AML-193 (cell line): Measurements from ENCODE around the gene GSDMA.

ENCODE experiments used
- DNase-seq, 2 experiments: peaks; one replicate each; lab custom pipeline; 2025; lab: John Stamatoyannopoulos, UW

GSDMA gene, protein sequence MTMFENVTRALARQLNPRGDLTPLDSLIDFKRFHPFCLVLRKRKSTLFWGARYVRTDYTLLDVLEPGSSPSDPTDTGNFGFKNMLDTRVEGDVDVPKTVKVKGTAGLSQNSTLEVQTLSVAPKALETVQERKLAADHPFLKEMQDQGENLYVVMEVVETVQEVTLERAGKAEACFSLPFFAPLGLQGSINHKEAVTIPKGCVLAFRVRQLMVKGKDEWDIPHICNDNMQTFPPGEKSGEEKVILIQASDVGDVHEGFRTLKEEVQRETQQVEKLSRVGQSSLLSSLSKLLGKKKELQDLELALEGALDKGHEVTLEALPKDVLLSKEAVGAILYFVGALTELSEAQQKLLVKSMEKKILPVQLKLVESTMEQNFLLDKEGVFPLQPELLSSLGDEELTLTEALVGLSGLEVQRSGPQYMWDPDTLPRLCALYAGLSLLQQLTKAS

DNA sequence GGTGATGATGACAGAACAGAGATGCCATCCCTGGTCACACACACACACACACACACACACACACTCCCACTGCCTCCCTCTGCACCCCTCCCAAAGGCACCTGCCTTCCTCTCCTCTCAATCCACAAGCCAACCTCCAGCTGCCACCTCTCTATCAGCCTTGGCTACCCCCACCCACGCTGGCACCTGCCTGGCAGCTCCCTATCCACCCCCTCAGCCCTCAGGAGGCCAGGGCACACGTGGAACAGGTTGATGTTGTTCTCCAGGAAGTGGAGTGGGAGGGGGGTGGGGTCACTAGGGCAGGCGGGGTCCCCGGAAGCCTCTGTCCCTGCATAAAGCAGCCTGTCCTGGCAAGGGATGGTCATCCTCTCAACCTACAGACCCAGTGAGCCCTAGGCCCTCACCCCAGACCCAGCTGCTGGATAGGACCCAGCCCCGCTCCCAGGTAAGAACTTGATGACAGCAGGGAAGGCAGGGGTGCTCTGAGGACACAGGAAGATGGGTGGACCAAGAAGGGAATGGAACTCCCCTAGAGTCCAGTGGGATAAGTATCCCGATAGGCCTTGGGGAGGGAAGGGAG lies at the start of gene GSDMA:
Gene GSDMA (plus strand): TSS at position 363 of the 579 bp plus-strand sequence. CDS start 2,684 bp downstream, outside the sequence.
- DNase-seq = no peak

DNA sequence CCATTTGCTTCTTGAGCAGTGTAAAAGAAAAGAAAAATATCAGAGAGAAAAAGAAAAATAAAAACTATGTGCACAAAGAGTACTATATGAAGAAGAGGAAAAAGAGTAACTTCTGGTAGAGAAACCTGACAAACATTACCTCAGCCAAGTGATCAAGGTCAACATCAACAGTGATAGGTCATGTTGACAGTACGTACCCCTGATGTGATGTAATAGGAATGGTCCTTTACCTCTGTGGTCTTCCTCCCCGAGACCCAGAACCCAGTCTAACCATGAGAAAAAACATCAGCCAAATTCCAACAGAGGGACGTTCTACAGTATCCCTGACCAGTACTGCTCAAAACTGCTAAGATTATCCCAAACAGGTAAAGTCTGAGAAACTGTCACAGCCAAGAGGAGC lies 48.8 kb upstream of the GSDMA start:
- DNase-seq = no peak

DNA sequence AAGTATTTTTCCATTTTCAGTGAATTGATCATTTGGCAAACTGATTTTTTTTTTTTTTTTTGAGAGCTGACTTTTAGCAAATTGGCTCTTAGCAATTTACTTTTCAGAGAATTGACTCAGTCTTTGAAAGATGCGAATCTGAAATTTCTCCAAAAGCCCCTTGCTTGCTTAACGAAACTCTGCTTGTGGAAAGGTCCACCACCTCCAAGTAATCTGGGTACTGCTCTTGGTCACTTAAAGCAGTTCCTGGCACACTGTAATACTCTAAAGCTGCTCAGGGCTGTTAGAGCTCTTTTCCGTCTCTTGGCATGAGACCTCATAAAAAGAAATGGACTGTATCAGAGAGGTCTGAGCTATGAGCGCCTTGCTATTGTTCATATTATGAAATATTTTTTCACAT lies 47.2 kb upstream of the GSDMA start:
- DNase-seq = no peak

DNA sequence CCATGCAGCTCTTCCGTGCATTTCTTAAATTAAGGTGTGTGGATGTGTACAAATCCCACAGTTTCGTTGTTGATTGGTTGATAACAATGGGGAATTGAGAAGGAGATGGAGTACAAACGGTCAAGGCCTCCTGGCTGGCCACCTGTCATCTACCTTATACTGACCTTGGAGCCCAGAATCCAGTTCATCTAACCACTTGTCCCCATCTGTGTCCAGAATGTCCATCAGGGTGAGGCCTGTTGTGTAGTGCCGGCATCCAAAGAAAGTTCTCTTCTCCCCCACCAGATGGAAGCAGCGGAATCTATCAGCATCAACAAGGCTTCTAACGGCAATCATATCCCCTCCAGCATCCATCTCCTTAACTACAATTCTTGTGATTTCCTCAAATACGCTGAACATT lies 45.9 kb upstream of the GSDMA start:
- no peak for DNase-seq

DNA sequence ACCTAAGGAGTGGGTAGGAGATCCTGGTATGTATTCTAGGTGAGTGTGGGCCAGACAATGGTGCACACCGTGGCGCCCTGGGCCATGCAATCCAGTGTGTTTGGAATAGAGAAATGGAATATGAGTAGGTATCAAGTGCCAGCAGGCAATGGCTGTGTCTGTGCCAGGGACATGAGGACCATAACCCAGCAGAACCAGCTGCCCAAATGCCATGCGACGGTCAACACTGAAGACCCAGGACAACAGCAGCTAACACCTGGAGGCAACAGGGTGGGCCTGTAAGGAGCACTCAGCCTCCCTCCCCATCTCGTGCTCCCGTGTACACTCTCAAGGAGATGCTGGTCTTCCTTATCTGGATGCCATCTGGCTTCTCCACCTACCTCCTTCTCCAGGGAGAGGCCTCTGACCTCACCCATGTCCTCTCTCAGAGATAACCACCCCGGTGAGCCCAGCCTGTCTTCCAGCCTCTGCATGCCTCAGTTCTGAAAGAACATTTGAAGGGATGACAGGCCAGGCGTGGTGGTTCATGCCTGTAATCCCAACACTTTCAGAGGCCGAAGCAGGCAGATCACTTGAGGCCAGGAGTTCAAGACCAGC lies 43.6 kb upstream of the GSDMA start:
- DNase-seq = no peak

DNA sequence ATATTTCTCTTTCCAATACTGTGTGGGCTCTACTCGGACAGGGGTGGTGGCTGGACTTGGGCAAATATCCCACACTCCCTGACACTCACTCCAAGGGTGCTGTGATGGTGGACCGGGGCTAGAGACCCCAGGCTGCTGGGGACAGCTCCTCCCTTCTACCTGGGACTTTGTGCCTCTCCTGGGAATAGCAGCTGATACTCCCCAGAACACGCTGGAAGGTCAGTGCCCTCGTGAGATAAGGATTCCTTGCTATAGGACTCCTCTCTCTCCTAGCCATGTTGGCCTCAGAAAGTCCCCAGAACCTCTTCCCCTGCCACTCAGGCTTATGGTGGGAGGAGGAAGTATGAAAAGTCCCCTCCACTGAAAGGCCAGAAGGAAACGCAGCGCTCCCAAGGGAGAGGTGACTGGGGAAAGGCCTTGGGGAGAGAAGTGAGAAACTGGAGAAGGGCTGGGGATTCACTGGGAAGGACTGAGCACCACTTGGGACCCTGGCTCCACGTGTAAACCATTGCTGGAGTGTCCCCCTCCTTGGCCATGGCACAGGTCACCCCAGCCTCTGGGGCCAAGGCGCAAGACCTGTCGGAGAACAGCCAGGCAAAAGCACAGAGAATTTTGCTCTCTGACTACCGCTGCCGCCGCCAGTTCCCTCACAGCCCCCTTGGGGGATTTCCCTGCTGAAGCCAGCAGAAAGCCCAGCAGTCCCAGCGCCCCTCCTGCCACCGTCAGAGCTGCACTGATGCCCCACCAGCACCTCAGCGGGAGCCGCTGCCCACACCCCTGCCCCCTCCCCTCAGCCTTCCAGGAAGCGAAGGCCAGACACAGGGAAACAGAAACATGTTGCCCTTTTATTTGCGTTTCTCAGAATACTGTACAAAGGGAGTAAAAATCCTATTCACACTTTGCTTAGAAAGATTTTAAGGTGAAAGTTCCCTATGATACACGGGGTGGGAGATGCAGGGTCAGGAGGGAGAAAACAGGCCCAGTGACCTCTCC lies 42.3 kb upstream of the GSDMA start:
- no peak for DNase-seq

DNA sequence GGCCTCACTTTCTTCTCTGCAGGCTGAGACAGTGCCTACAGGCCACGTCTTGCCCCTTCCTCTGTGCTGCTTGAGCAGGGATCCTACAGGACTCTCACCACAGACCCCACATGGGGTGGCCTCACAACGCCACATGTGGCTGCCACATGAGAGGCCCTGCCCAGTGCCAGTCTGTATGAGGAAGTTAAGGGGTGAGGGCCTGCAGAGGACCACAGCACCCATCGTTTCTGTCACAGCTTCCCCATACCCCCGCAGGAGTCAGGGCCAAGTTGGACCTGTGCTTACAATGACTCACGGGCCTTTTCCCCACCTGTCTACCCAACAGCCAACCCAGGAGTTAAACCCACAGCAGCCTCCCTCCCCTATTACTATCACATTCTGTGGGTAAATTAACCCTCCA lies 41.5 kb upstream of the GSDMA start:
- DNase-seq = no peak

DNA sequence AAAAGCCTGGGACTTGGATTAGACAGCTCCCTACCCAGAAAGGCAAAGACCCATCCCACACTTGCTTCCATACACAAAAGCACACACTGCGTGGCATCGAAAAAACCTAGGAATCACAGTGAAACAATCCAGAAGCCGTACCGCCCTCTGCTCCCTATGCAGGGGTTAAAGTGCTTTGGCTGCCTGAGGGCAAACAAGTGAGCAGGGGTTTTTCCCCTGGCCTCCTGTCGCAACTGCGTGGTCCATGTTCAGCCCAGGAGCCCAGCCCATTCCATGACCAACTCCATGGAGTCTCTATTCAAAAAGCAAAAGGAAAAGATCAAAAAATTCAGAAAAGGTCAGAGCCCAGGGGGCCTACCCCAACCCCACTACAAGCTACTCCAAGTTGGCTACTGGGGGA lies 40.8 kb upstream of the GSDMA start:
- no peak for DNase-seq

DNA sequence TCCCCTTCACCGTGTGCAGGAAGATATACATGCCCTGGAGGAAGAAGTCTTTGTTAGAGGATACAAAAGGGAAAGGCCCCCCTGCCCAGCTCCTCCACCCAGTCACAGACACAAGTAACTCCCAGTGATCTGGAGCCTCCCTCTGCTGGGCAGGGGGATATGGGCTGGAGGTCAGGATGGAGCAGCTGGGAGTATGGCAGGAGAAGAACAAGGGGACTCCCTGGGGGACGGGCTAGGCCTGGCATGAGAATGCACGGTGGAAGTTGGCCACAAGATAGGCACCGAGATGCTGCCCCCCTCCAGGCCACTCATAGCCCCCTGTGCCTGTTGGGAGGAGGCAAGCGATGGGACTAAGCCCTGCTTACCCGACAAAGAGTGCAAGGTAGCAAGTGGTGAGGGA lies 39.6 kb upstream of the GSDMA start:
- DNase-seq = no peak

DNA sequence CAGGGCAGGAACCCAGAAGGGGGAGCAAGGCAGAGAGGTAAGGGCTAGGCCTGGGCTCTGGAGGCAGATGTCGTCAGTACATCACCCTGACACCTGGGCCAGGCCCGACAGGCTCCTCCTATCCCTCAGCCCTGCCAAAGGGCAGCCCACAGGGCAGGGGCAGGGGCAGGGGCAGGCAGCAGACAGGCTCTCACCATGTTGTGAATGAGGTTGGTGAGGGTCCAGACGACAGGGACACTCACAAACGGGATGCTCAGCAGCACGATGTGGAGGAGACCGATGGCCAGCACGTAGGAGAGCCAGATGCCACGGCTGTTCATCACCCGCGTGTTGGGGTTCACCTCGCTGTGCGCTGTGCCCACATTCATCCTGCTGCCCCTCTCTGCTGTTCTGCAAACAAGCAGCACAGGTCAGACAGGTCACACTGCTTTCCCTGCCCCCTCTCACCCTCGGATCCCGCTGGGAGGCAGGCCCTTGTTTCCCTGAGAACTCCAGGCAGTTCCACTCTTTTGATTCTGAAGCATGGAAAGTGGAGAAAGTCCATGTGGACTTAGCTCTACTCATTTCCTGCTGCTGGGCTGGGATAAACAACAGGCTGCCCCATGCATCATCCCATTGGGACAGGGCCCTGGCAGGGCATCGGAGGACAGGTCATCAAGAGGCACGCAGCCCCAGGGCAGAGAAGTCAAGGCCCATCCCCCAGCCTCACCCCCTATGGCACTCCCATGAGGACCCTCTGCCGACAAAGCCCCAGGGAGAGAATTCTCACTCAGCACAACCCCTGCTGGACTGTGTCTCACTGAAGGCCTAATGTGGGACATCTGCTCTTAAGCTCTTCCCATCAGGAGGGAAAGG lies 38.7 kb upstream of the GSDMA start:
- DNase-seq = no peak

DNA sequence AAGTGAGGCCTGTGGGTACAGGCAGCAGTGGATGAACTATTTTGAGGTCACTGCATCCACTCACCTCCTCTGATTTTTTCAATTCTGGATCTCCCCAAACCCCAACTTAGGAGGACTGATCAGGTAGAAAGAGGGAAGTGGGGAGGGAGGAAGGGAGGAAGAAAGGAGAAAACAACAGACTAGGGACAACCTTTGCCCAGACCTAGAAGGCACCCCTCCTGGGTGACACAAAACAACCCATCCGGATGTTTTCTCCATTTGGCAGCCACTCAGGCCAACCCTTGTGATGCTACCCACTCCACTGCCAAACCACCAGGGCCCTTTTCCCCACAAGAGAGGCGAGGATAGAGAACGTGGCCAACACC lies 38.1 kb upstream of the GSDMA start:
- DNase-seq = no peak

DNA sequence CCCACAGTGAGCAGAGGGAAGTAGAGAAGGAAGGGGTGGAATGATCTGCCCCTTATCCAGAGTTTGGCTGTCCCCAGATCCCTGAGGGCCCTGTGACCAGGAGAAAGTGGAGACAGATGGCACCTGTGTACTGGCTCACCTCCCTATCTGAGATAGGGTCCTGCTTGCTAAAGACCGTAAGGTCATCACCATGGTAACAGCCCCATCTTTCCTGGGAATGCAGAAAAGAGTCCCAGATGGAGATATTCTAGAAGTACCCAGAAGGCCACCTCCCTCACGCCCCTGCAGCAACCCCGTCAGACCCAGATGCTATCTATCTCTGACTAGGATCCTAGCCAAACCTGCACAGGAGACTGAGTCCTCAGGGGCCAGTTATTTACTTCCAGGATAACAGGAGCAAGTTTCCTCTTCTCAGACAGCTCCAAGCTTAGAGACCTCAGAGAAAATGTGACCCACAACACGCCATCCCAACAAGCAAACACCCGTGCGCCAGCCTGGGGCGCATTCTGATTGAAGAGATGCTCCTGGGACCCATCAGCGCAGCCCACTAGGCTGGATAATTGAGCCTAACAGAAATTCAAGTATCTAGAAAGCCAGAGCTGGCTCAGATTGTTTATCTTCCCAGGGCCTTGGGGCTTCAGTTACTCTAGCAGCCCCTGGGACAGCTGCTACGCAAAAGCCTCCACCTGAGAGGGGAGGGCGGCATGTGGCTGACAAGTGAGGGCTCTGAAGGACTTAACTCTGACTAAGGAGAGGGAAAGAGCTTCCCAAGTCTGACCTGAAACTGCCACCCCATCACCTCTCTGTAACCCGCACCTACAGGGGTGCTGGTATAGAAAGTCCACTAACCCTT lies 37.3 kb upstream of the GSDMA start:
- no peak for DNase-seq

DNA sequence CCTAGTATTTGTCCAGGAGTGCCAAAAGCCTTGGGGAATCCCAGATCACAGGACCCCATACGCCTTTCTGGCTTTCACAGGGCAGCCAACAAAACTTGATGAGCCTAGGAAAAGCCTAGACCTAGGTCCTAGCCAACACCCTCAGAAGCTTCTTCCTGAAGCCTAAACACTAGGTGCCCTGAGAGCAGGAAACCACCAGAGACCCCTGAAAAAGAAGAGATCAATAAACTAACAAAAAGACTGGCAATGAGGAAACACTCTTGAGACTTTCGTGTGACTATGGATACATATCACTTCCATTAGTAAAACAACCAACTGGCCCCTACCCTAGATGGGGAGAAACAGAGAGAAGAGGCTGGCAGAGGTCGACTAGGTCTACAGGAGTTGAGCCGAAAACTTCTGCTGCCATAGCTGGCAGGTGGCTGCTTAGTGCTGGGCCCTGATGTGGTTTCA lies 36.6 kb upstream of the GSDMA start:
- no peak for DNase-seq

DNA sequence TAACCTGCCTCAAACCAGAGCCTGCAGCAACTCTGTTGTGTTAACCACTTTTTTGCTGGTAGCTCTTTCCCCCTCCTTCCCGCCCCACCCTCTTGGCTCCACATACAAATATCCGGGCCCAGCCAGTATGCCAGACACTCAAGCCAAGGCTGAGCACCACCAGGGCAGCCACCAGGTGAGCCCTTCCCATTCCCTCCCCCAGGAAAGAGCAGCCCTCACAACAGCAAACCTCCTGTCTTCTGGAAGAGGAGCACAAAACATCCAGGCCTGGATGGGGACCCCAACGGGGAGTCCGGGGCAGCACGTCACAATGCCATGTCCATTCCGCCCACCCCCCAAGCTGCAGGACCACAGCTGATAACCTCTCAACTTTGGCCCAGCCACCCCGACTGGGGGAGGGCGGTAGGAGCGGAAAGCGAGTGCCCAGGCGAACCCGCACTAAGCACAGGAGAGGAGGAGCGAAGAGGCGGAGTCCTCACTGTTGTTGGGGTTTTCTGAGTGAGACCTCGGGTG lies 36.2 kb upstream of the GSDMA start:
- DNase-seq = peak; percentile 45 to 59

DNA sequence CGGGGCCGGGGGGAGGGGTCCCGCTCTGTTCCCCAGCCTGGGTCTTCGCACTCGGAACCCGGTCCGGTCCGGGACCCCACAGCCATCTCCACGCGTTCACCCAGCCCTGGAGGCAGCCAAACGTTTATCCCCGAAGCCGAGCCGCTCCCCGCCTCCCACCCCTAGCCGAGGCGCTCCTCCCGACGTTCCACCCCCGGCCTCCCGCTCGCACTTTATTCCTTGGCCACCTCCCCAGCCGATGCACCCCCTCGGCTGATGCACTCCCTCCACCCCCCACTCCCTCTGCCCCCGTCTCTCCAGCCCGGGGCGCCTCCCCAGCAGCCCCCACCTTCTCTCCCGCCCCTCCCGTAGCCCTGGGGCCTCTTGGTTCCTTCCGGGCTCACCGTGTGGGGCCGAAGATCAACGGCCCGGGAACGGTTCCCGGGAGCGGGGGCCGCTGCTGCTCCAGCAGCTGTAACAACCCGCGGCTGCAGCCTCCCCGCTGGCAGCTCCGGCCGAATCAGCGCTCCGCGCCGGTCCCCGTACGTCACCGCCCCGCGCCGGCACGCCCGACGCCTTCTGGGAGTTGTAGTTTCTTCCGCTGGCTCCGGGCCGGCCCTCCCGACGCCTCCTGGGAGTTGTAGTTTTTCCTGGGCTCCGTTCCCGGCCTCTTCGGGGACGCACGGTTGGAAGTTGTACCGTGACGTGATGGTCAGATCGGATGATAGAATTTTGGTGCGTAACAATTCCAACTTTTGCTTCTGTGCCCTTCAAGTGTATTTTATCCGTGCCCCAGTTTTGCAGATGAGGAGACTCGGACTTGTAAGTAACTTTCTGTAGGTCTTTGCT lies 35.5 kb upstream of the GSDMA start, which contains the start of the genes LRRC3C and ORMDL3:
Gene LRRC3C (plus strand): TSS at position 632 of the 828 bp plus-strand sequence. CDS start 13,792 bp downstream, outside the sequence.
Gene ORMDL3 (minus strand): TSS at position 501 of the 828 bp plus-strand sequence. CDS start 3,398 bp downstream, outside the sequence.
- peak; percentile 84 to 90 for DNase-seq

DNA sequence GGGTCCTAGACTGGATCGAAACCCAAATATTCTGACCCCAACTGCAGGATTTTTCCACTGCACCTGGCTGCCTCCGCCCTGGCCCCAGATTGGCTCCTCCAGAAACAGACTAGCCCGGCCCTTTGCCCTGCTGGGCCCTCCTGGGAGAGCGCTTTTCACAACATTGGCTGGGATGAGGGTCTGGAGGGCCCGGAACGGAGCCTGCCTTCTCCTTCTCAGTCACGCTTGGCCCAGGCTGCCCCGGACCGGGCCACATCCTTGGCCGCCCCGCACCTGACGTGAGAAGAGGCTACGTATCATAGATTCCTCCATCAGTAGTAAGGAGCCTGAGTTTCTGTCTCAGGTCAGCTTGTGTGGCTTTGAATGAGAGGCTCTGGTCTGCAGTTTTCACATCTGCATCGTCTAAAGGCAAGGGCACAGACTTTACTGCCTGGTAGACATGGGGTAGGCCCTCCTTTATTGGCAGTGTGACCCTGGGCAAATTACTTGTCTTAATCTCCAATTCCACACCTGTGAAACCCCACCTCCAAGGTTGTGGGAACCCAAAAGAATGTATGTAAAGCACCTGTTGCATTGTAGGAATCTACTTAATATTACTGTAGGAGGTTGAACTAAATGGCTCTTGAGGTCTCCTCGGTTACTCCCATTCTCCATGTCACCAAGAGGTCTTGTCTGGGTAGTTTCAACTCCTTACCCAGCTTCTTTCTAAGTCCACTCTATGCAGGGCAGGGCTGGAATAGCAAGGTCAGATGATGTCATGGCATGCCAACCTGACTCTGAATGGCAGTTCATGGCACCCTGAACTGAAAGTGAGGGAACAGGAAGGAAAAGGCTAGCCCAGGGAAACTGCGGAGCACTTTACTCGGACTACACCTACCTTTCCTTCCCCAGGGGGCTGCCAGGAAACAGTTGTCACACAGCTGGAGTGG lies 34.6 kb upstream of the GSDMA start:
- no peak for DNase-seq

DNA sequence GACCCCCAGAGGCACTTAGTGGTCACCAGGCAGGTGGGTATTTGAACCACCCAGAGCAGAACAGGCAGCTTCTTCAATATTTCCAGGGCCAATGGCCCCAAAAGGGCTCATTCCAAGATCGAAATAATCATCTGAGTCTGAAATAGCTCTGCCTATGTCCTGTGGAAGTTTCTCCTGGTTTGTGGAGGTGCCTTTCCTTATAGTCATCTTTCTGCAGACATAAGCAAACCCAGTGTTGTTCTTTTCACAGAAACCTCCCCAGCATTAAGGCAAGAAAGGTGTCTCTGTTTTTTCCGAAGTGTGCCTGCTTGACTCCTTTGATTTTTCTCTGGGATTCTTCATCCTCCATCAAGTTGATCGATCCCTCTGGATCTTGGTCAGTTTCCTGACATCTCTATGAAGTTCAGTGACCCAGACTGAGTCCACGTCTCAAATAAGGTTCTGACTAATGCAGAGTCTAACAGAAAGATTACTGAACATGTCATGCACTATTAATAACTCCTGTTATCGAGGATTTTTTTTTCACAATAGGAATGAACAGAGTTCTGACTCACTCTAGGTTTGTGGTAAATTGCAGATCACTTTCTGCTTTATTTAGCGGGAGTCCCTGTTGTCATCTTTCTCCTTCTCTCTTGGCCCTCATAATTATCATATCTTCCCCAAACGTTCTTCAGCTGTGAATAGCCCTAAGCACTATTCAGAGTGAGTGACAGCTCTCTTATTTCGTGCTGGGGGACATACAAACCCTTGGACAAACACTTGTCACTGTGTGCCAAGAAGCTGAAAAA lies 33.8 kb upstream of the GSDMA start:
- DNase-seq = peak; percentile 66 to 67
